HG03135 (cell line): ENCODE data around the gene APBA1.

Experiments
- ATAC-seq: cut with Tn5 transposase; IDR thresholded peaks from one replicate; pipeline ENCODE4 v1.9.1; 2021; ENCODE audit warnings: mild to moderate bottlenecking, moderate library complexity; ENCODE audit not compliant: unreplicated experiment

Gene APBA1

GRCh38 chr9:69535911-69536310 is 136.3 kb downstream of the APBA1 start:
- ATAC-seq = no peak

GRCh38 chr9:69535286-69535832 is 136.8 kb downstream of the APBA1 start:
- no peak for ATAC-seq

- no peak for ATAC-seq
Measured at GRCh38 chr9:69532396-69532795, 139.8 kb downstream of the APBA1 start.

GRCh38 chr9:69527454-69527853 is 144.7 kb downstream of the APBA1 start:
- ATAC-seq = no peak

- ATAC-seq = no peak
Measured at GRCh38 chr9:69526699-69527098, 145.5 kb downstream of the APBA1 start.

GRCh38 chr9:69519470-69520240 is 152.5 kb downstream of the APBA1 start:
- ATAC-seq = peak; percentile 86

GRCh38 chr9:69516353-69517322 is 155.5 kb downstream of the APBA1 start:
- ATAC-seq = no peak

- no peak for ATAC-seq
Measured at GRCh38 chr9:69515810-69516209, 156.4 kb downstream of the APBA1 start.

- ATAC-seq = no peak
Measured at GRCh38 chr9:69513141-69513820, 158.9 kb downstream of the APBA1 start.

- ATAC-seq = no peak
Measured at GRCh38 chr9:69504058-69504457, 168.1 kb downstream of the APBA1 start.

GRCh38 chr9:69502671-69503301 is 169.4 kb downstream of the APBA1 start:
- no peak for ATAC-seq

GRCh38 chr9:69500896-69501295 is 171.3 kb downstream of the APBA1 start:
- no peak for ATAC-seq

- no peak for ATAC-seq
Measured at GRCh38 chr9:69499959-69500358, 172.2 kb downstream of the APBA1 start.

- ATAC-seq = no peak
Measured at GRCh38 chr9:69499407-69499806, 172.8 kb downstream of the APBA1 start.

GRCh38 chr9:69498470-69498869 is 173.7 kb downstream of the APBA1 start:
- ATAC-seq = no peak

- no peak for ATAC-seq
Measured at GRCh38 chr9:69497816-69498215, 174.4 kb downstream of the APBA1 start.

GRCh38 chr9:69496846-69497450 is 175.2 kb downstream of the APBA1 start:
- no peak for ATAC-seq

GRCh38 chr9:69495296-69495695 is 176.9 kb downstream of the APBA1 start:
- no peak for ATAC-seq

- no peak for ATAC-seq
Measured at GRCh38 chr9:69494763-69495162, 177.4 kb downstream of the APBA1 start.

GRCh38 chr9:69494208-69494607 is 178.0 kb downstream of the APBA1 start:
- no peak for ATAC-seq
